GM23338 (cell line): ENCODE results near the gene TP53. TPM values are rescaled to one million over a fixed set of nuclear protein-coding genes. Genes with fewer than 3 reads are reported as not detected.

Experiments used
- ATAC-seq: fragments of 200-7000 bp; cut with Tn5 transposase; 3 replicates; pipeline ENCODE4 v1.9.1; 2020
- DNase-seq: peaks from one replicate; pipeline ENCODE4 v3.0.0-alpha.2; 2015; ENCODE audit warnings: low spot score
- H2AFZ ChIP-seq: fragments of 200-600 bp; sonication (generic); 2 replicates; pipeline ENCODE4 v1.8.0; 2016; ENCODE audit warnings: antibody characterized with exemption, mild to moderate bottlenecking, moderate library complexity
- H3F3A ChIP-seq: fragments of 200-600 bp; sonication (generic); replicated peaks from 2 replicates; pipeline ENCODE4 v1.8.0; 2017; ENCODE audit warnings: antibody characterized with exemption, mixed run types, low read depth
- H3K27ac ChIP-seq: fragments of 200-600 bp; sonication (generic); 2 replicates; pipeline ENCODE4 v1.6.1; 2016; ENCODE audit warnings: low read depth
- H3K27me3 ChIP-seq: fragments of 200-600 bp; sonication (generic); 2 replicates; pipeline ENCODE4 v1.8.0; 2016; ENCODE audit warnings: mild to moderate bottlenecking, mixed run types, moderate library complexity; ENCODE audit not compliant: insufficient read depth
- H3K36me3 ChIP-seq: fragments of 200-600 bp; sonication (generic); 2 replicates; pipeline ENCODE4 v1.8.0; 2016; ENCODE audit warnings: mild to moderate bottlenecking; ENCODE audit not compliant: insufficient read depth
- H3K4me1 ChIP-seq: fragments of 200-600 bp; sonication (generic); 2 replicates; pipeline ENCODE4 v1.8.0; 2016; ENCODE audit warnings: mild to moderate bottlenecking, moderate library complexity; ENCODE audit not compliant: insufficient read depth
- H3K4me2 ChIP-seq: fragments of 200-600 bp; sonication (generic); 2 replicates; pipeline ENCODE4 v1.7.1; 2017; ENCODE audit warnings: mixed run types
- H3K4me3 ChIP-seq: fragments of 200-600 bp; sonication (generic); 2 replicates; pipeline ENCODE4 v1.6.1; 2016; ENCODE audit warnings: mixed run types
- H3K79me2 ChIP-seq: fragments of 200-600 bp; sonication (generic); replicated peaks from 2 replicates; pipeline ENCODE4 v1.8.0; 2017; ENCODE audit warnings: mild to moderate bottlenecking; ENCODE audit not compliant: insufficient read depth
- H3K9me2 ChIP-seq: fragments of 200-600 bp; sonication (generic); 2 replicates; pipeline ENCODE4 v1.8.0; 2017; ENCODE audit not compliant: insufficient read depth
- H4K20me1 ChIP-seq: fragments of 200-600 bp; sonication (generic); replicated peaks from 2 replicates; pipeline ENCODE4 v1.8.0; 2017; ENCODE audit warnings: mild to moderate bottlenecking; ENCODE audit not compliant: insufficient read depth
- H3K27ac Mint-ChIP-seq: 2 replicates; pipeline ENCODE4 v1.8.0; 2020; ENCODE audit warnings: inconsistent platforms, mild to moderate bottlenecking, moderate library complexity, mixed read lengths
- H3K27me3 Mint-ChIP-seq: 3 replicates; pipeline ENCODE4 v1.8.0; 2022; ENCODE audit warnings: low read depth, mild to moderate bottlenecking, moderate library complexity, mixed read lengths, inconsistent platforms; ENCODE audit not compliant: insufficient read depth, poor library complexity
- H3K36me3 Mint-ChIP-seq: 3 replicates; pipeline ENCODE4 v1.8.0; 2021; ENCODE audit warnings: low read depth, mild to moderate bottlenecking, inconsistent platforms, moderate library complexity, mixed read lengths
- H3K4me1 Mint-ChIP-seq: 3 replicates; pipeline ENCODE4 v1.8.0; 2020; ENCODE audit warnings: mild to moderate bottlenecking, inconsistent platforms, mixed read lengths
- H3K4me3 Mint-ChIP-seq: 3 replicates; pipeline ENCODE4 v1.8.0; 2021; ENCODE audit warnings: moderate library complexity, mild to moderate bottlenecking, inconsistent platforms, mixed read lengths
- H3K9me3 Mint-ChIP-seq: 3 replicates; pipeline ENCODE4 v1.8.0; 2020; ENCODE audit warnings: moderate library complexity, mild to moderate bottlenecking, inconsistent platforms, mixed read lengths
- ETS1 ChIP-seq: IDR thresholded peaks from 2 replicates; pipeline ENCODE4 v1.6.1; 2016; ENCODE audit warnings: antibody characterized with exemption
- EZH2phosphoT487 ChIP-seq: fragments of 200-600 bp; sonication (generic); IDR thresholded peaks from one replicate; pipeline ENCODE4 v1.8.1; 2018; ENCODE audit warnings: antibody characterized with exemption; ENCODE audit not compliant: unreplicated experiment
- JUNB ChIP-seq: IDR thresholded peaks from one replicate; pipeline ENCODE4 v1.6.1; 2016; ENCODE audit warnings: antibody characterized with exemption; ENCODE audit not compliant: unreplicated experiment
- ZNF331 ChIP-seq: fragments of 250-450 bp; sonication (Bioruptor Pico); IDR thresholded peaks from 2 replicates; pipeline ENCODE4 v1.5.0; 2020; ENCODE audit warnings: low read depth, mild to moderate bottlenecking, moderate library complexity
- ZNF462 ChIP-seq: fragments of 250-450 bp; sonication (Bioruptor Pico); IDR thresholded peaks from 2 replicates; pipeline ENCODE4 v1.5.0; 2020; ENCODE audit warnings: mild to moderate bottlenecking, moderate library complexity
- polyA plus RNA-seq: library from polyadenylated mRNA; unstranded; fragments of >200 nt; fragmentation: Nextera tagmentation; extraction: Ambion mirVana; gene quantifications from 2 replicates; pipeline ENCODE4 v1.2.1, GENCODE V29; 2016
- total RNA-seq: library from RNA; depleted of rRNA; stranded (reverse); fragments of >200 nt; shearing (Covaris generic); gene quantifications from 2 replicates; pipeline ENCODE4 v1.2.3, GENCODE V29; 2014
- TF ChIP-seq, protein P1 (sequence below), 2 experiments: fragments of 200-600 bp in 1 of 2; sonication (generic) in 1 of 2; conservative IDR thresholded peaks; 2 replicates each; pipeline versions ENCODE4 v1.5.1 to v1.6.1; 2016 to 2017; ENCODE audit warnings: antibody characterized with exemption in 2 of 2, low read depth in 2 of 2, mild to moderate bottlenecking in 2 of 2, moderate library complexity in 1 of 2
- TF ChIP-seq, protein P2 (sequence below): IDR thresholded peaks from one replicate; pipeline ENCODE4 v1.6.1; 2018; ENCODE audit warnings: antibody characterized with exemption; ENCODE audit not compliant: unreplicated experiment

The TP53 gene
- total and polyA plus RNA-seq, 2 experiments from 2014 or later: 119 to 154 TPM

DNA sequence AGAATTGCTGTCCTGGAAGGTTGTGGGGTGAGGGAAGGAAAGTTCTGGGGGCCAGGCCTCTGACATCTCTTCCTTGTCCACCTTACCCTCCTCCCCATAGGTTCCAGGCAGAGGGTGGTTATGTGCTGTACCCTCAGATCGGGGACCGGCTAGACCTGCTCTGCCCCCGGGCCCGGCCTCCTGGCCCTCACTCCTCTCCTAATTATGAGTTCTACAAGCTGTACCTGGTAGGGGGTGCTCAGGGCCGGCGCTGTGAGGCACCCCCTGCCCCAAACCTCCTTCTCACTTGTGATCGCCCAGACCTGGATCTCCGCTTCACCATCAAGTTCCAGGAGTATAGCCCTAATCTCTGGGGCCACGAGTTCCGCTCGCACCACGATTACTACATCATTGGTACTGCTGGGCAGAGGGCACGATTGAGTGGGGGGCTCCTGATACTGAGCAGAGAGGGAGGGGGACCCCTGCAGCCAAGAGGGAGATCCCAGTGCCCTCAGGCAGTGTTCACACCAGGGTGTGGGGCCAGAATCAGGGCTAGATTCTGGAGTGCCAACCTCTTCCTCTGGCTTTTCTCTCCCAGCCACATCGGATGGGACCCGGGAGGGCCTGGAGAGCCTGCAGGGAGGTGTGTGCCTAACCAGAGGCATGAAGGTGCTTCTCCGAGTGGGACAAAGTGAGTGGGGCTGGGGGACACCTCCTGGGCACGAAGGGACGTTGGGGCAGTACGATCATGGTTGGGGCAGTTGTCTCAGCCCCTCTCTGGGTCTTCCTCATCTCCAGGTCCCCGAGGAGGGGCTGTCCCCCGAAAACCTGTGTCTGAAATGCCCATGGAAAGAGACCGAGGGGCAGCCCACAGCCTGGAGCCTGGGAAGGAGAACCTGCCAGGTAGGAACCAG lies 20.8 kb upstream of the TP53 start (continued):
- TF ChIP-seq, protein P1, sequence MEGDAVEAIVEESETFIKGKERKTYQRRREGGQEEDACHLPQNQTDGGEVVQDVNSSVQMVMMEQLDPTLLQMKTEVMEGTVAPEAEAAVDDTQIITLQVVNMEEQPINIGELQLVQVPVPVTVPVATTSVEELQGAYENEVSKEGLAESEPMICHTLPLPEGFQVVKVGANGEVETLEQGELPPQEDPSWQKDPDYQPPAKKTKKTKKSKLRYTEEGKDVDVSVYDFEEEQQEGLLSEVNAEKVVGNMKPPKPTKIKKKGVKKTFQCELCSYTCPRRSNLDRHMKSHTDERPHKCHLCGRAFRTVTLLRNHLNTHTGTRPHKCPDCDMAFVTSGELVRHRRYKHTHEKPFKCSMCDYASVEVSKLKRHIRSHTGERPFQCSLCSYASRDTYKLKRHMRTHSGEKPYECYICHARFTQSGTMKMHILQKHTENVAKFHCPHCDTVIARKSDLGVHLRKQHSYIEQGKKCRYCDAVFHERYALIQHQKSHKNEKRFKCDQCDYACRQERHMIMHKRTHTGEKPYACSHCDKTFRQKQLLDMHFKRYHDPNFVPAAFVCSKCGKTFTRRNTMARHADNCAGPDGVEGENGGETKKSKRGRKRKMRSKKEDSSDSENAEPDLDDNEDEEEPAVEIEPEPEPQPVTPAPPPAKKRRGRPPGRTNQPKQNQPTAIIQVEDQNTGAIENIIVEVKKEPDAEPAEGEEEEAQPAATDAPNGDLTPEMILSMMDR (conservative IDR thresholded peaks at IDR 0.05; ENCODE audit: low read depth in 2 of 2): no peak
- TF ChIP-seq ZNF331 (no peak), EZH2phosphoT487 (no peak)
- TF ChIP-seq, protein P2, sequence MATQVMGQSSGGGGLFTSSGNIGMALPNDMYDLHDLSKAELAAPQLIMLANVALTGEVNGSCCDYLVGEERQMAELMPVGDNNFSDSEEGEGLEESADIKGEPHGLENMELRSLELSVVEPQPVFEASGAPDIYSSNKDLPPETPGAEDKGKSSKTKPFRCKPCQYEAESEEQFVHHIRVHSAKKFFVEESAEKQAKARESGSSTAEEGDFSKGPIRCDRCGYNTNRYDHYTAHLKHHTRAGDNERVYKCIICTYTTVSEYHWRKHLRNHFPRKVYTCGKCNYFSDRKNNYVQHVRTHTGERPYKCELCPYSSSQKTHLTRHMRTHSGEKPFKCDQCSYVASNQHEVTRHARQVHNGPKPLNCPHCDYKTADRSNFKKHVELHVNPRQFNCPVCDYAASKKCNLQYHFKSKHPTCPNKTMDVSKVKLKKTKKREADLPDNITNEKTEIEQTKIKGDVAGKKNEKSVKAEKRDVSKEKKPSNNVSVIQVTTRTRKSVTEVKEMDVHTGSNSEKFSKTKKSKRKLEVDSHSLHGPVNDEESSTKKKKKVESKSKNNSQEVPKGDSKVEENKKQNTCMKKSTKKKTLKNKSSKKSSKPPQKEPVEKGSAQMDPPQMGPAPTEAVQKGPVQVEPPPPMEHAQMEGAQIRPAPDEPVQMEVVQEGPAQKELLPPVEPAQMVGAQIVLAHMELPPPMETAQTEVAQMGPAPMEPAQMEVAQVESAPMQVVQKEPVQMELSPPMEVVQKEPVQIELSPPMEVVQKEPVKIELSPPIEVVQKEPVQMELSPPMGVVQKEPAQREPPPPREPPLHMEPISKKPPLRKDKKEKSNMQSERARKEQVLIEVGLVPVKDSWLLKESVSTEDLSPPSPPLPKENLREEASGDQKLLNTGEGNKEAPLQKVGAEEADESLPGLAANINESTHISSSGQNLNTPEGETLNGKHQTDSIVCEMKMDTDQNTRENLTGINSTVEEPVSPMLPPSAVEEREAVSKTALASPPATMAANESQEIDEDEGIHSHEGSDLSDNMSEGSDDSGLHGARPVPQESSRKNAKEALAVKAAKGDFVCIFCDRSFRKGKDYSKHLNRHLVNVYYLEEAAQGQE: no peak

GRCh38 chr17:7707446-7707845 lies 20.2 kb upstream of the TP53 start:
- H4K20me1 ChIP-seq: no peaks in the 10 kb centered on the region; the same call in 1 of the 2 replicates
- Mint-ChIP-seq H3K27me3 (peaks cover 17% of the 10 kb centered on the region), H3K36me3 (0 out of 3 replicates have a peak, but pooled peaks cover 7% of the 10 kb centered on the region), H3K4me1 (peaks cover 45% of the 10 kb centered on the region), H3K27ac (no peak overlapping the region), H3K9me3 (no peaks in the 10 kb centered on the region), H3K4me3 (no peak overlapping the region)
- 0 out of 2 replicates have a peak, but pooled peaks cover 8% of the 10 kb centered on the region for H3K9me2 ChIP-seq
- H3K79me2 ChIP-seq: no peaks in the 10 kb centered on the region
- no peak overlapping the region for H2AFZ ChIP-seq
- H3F3A ChIP-seq: 0 out of 2 replicates have a peak, but pooled peaks cover 20% of the 10 kb centered on the region
- peak; percentile 75 for DNase-seq
- H3K27ac ChIP-seq: no peak overlapping the region
- no peak overlapping the region for H3K4me2 ChIP-seq
- peaks cover 34% of the 10 kb centered on the region for H3K4me1 ChIP-seq
- no peak overlapping the region for H3K4me3 ChIP-seq
- H3K27me3 ChIP-seq: peaks cover 11% of the 10 kb centered on the region
- ATAC-seq: no peak
- H3K36me3 ChIP-seq: no peaks in the 10 kb centered on the region
- TF ChIP-seq ETS1: no peak
- no peak for TF ChIP-seq EZH2phosphoT487
- no peak for TF ChIP-seq ZNF462 (CRISPR knock-in tag)
- no peak for TF ChIP-seq JUNB
